Activated CD8-positive, alpha-beta memory T cell treated with anti-CD3 and anti-CD28 coated beads, Interleukin-2, amount 50 U/mL, for 24 hours (primary cell): ENCODE results near the gene FRMD5.

Experiments used
- DNase-seq: peaks from one replicate; pipeline ENCODE4 v3.0.0-alpha.2; 2020; ENCODE audit errors: extremely low read depth

The FRMD5 gene

GRCh38 chr15:44160796-44161195 is 34.3 kb downstream of the FRMD5 start:
- DNase-seq, result no peak

GRCh38 chr15:44159492-44159891 is 35.6 kb downstream of the FRMD5 start:
- DNase-seq, result no peak

- no peak for DNase-seq
These were observed 37.0 kb downstream of the FRMD5 start for GRCh38 chr15:44158111-44158510.

- DNase-seq, result no peak
These were observed 37.4 kb downstream of the FRMD5 start for GRCh38 chr15:44157679-44158078.

GRCh38 chr15:44153352-44153751 is 41.7 kb downstream of the FRMD5 start:
- DNase-seq, result no peak

- no peak for DNase-seq
These were observed 45.8 kb downstream of the FRMD5 start for GRCh38 chr15:44149224-44149623.

- no peak for DNase-seq
These were observed 46.5 kb downstream of the FRMD5 start for GRCh38 chr15:44148580-44148979.

- DNase-seq, result no peak
These were observed 47.4 kb downstream of the FRMD5 start for GRCh38 chr15:44147636-44148035.

- DNase-seq, result no peak
These were observed 49.6 kb downstream of the FRMD5 start for GRCh38 chr15:44145495-44145894.

GRCh38 chr15:44144992-44145391 is 50.1 kb downstream of the FRMD5 start:
- no peak for DNase-seq

GRCh38 chr15:44144184-44144583 is 50.9 kb downstream of the FRMD5 start:
- DNase-seq, result no peak

- DNase-seq, result no peak
These were observed 57.3 kb downstream of the FRMD5 start for GRCh38 chr15:44137750-44138149.

- no peak for DNase-seq
These were observed 58.0 kb downstream of the FRMD5 start for GRCh38 chr15:44136991-44137477.

GRCh38 chr15:44132057-44132456 is 63.0 kb downstream of the FRMD5 start:
- DNase-seq, result no peak

- DNase-seq, result no peak
These were observed 64.3 kb downstream of the FRMD5 start for GRCh38 chr15:44130778-44131177.

GRCh38 chr15:44129911-44130310 is 65.2 kb downstream of the FRMD5 start:
- no peak for DNase-seq

GRCh38 chr15:44128443-44128842 is 66.6 kb downstream of the FRMD5 start:
- DNase-seq, result no peak

GRCh38 chr15:44125879-44126278 is 69.2 kb downstream of the FRMD5 start:
- no peak for DNase-seq

GRCh38 chr15:44102675-44103254 is 92.3 kb downstream of the FRMD5 start:
- no peak for DNase-seq

GRCh38 chr15:44101944-44102343 is 93.1 kb downstream of the FRMD5 start:
- DNase-seq, result no peak

- DNase-seq, result no peak
These were observed 93.8 kb downstream of the FRMD5 start for GRCh38 chr15:44101286-44101685.

- no peak for DNase-seq
These were observed 95.4 kb downstream of the FRMD5 start for GRCh38 chr15:44099671-44100070.

- DNase-seq, result no peak
These were observed 97.5 kb downstream of the FRMD5 start for GRCh38 chr15:44097552-44097951.

- no peak for DNase-seq
These were observed 98.5 kb downstream of the FRMD5 start for GRCh38 chr15:44096596-44096995.
